HepG2 (cell line): ENCODE results near the gene ZNF19. TPM values are rescaled to one million over a fixed set of nuclear protein-coding genes. Genes with fewer than 3 reads are reported as not detected.

Experiments used
- BRD4 ChIP-seq: sonication (generic); formaldehyde crosslinking; IDR thresholded peaks from 2 replicates; pipeline ENCODE4 v1.4.0; 2020; ENCODE audit warnings: missing genetic modification reagents
- ELF3 ChIP-seq: IDR thresholded peaks from 2 replicates; pipeline ENCODE4 v1.6.1; 2016; ENCODE audit warnings: missing genetic modification reagents, missing compliant biosample characterization
- ELF4 ChIP-seq: sonication (generic); formaldehyde crosslinking; IDR thresholded peaks from 2 replicates; pipeline ENCODE4 v1.5.0; 2020; ENCODE audit warnings: missing genetic modification reagents, mild to moderate bottlenecking, moderate library complexity, borderline replicate concordance
- FOXC1 ChIP-seq: sonication (generic); formaldehyde crosslinking; IDR thresholded peaks from 2 replicates; pipeline ENCODE4 v1.8.0; 2022; ENCODE audit warnings: mild to moderate bottlenecking, missing genetic modification reagents, borderline replicate concordance
- MED13 ChIP-seq: sonication (generic); formaldehyde crosslinking; IDR thresholded peaks from 2 replicates; pipeline ENCODE4 v1.5.0; 2020; ENCODE audit warnings: missing genetic modification reagents
- MLX ChIP-seq: IDR thresholded peaks from 2 replicates; pipeline ENCODE4 v1.6.1; 2016
- PITX1 ChIP-seq: sonication (generic); formaldehyde crosslinking; IDR thresholded peaks from 2 replicates; pipeline ENCODE4 v1.5.1; 2020; ENCODE audit warnings: mild to moderate bottlenecking, missing genetic modification reagents
- PTBP1 ChIP-seq: fragments of 200-400 bp; formaldehyde crosslinking; IDR thresholded peaks from 2 replicates; pipeline ENCODE4 v1.6.1; 2018; ENCODE audit warnings: low read length, low read depth; ENCODE audit not compliant: poor library complexity, severe bottlenecking
- RERE ChIP-seq: IDR thresholded peaks from 2 replicates; pipeline ENCODE4 v1.6.1; 2016; ENCODE audit warnings: low read depth, missing genetic modification reagents, missing compliant biosample characterization
- THYN1 ChIP-seq: sonication (generic); formaldehyde crosslinking; IDR thresholded peaks from 2 replicates; pipeline ENCODE4 v1.8.1; 2023; ENCODE audit warnings: low read depth, mild to moderate bottlenecking, moderate library complexity, missing genetic modification reagents, borderline replicate concordance
- ZNF138 ChIP-seq: sonication (generic); formaldehyde crosslinking; IDR thresholded peaks from 2 replicates; pipeline ENCODE4 v1.5.0; 2020; ENCODE audit warnings: mild to moderate bottlenecking, low read depth, missing genetic modification reagents
- ZNF253 ChIP-seq: sonication (generic); formaldehyde crosslinking; IDR thresholded peaks from 2 replicates; pipeline ENCODE4 v1.8.0; 2022; ENCODE audit warnings: mild to moderate bottlenecking, missing genetic modification reagents, borderline replicate concordance
- ZNF496 ChIP-seq: sonication (generic); formaldehyde crosslinking; IDR thresholded peaks from 2 replicates; pipeline ENCODE4 v1.8.1; 2023; ENCODE audit warnings: mild to moderate bottlenecking, moderate library complexity, missing genetic modification reagents; ENCODE audit not compliant: insufficient replicate concordance
- ZNF510 ChIP-seq: sonication (generic); formaldehyde crosslinking; IDR thresholded peaks from 2 replicates; pipeline ENCODE4 v1.4.0; 2020; ENCODE audit warnings: low read depth, mild to moderate bottlenecking, missing genetic modification reagents
- ZNF552 ChIP-seq: sonication (generic); formaldehyde crosslinking; IDR thresholded peaks from 2 replicates; pipeline ENCODE4 v1.9.0; 2022; ENCODE audit warnings: missing genetic modification reagents, mild to moderate bottlenecking, borderline replicate concordance
- ZNF598 ChIP-seq: sonication (generic); formaldehyde crosslinking; IDR thresholded peaks from 2 replicates; pipeline ENCODE4 v1.5.1; 2020; ENCODE audit warnings: mild to moderate bottlenecking, missing genetic modification reagents, borderline replicate concordance
- ZNF652 ChIP-seq: IDR thresholded peaks from 2 replicates; pipeline ENCODE4 v1.6.1; 2016; ENCODE audit warnings: low read depth, borderline replicate concordance
- ZNF746 ChIP-seq: sonication (generic); formaldehyde crosslinking; IDR thresholded peaks from 2 replicates; pipeline ENCODE4 v1.8.0; 2022; ENCODE audit warnings: mild to moderate bottlenecking, missing genetic modification reagents
- ZNF790 ChIP-seq: sonication (generic); formaldehyde crosslinking; IDR thresholded peaks from 2 replicates; pipeline ENCODE4 v1.8.0; 2022; ENCODE audit warnings: missing genetic modification reagents, mild to moderate bottlenecking, borderline replicate concordance
- ZZZ3 ChIP-seq: sonication (generic); formaldehyde crosslinking; IDR thresholded peaks from 2 replicates; pipeline ENCODE4 v1.4.0; 2020; ENCODE audit warnings: missing genetic modification reagents, mild to moderate bottlenecking, borderline replicate concordance
- polyA plus RNA-seq, 8 experiments: library from polyadenylated mRNA; depleted of rRNA in 3 of 8; stranded (reverse) in 7 of 8; unstranded in 1 of 8; fragments of >200 nt; fragmentation: Illumina TruSeq in 4 of 8; extraction: Trizol in 4 of 8; gene quantifications; 2 replicates each; pipeline versions ENCODE4 v1.2.1 to v1.2.3, GENCODE V29; 2011 to 2016; ENCODE audit warnings: low read depth in 4 of 8, missing spikeins in 1 of 8, mixed read lengths in 1 of 8; ENCODE audit not compliant: insufficient read depth in 1 of 8
- total RNA-seq, 5 experiments: library from RNA; depleted of rRNA; stranded (reverse); fragments of >200 nt; fragmentation: Illumina TruSeq; extraction: Trizol; gene quantifications; 2 replicates each; pipeline ENCODE4 v1.2.3, GENCODE V29; 2016; ENCODE audit warnings: low read depth in 1 of 5
- TF ChIP-seq, protein P1 (sequence below): conservative IDR thresholded peaks from 2 replicates; pipeline ENCODE4 v1.6.1; 2018; ENCODE audit warnings: missing genetic modification reagents

Gene ZNF19
- total and polyA plus RNA-seq, 2 of the 13 experiments (the other 11 are each of a cell fraction or from before 2014, with no cell fraction given), result 3.2 to 5.8 TPM

DNA sequence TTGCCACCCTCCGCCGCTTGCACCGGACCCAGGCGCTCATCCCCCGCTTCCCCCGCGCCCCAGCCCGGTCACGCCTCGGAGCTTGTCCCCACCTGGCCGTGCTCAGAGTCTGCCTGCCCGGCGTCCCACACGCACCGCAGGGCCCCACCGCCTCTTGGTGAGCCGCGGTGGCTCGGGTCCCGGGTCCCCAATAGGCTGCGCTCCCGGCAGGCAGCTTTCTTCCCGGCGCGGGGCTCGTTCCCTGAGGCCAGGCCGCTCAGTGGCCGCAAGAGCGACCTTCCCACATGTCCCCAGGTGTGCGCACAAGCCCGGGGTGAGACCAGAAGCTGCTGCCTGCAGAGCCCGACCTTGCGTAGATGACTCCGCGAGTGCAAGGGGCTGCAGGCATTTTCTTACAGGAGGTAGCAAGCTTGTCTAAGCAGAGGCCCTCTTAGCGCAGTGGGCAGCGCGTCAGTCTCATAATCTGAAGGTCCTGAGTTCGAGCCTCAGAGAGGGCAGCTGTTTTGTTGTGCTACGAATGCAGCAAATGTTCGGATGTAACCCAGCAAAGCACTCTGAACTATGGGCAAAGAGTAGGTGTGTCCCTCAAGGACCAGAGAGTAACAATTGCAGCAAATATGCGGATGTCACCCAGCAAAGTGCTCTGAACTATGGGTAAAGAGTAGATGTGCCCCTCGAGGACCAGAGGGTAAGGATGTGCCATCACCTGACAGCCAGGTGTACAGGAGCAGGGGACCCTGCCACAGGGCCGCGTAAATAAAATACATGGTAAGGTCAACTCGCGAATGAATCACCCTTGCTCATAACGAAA, 62.9 kb downstream of the ZNF19 start (continued):
- TF ChIP-seq RERE (CRISPR knock-in tag) (peak; percentile 73; the same call in 1 of the 2 replicates), ZNF253 (CRISPR knock-in tag) (peak; percentile 95; the same call in 1 of the 2 replicates), ZNF598 (CRISPR knock-in tag) (peak; percentile 98), MED13 (CRISPR knock-in tag) (peak; percentile 84; the same call in 1 of the 2 replicates), ZNF138 (CRISPR knock-in tag) (peak; percentile 66; the same call in 1 of the 2 replicates), ZNF746 (CRISPR knock-in tag) (0 out of 2 replicates have a peak, but pooled peaks have one; percentile 68), PTBP1 (no peak), ZNF552 (CRISPR knock-in tag) (peak; percentile 85; the same call in 1 of the 2 replicates), PITX1 (CRISPR knock-in tag) (peak; percentile 90; the same call in 1 of the 2 replicates), ELF4 (no peak), THYN1 (no peak), ELF3 (peak; percentile 93), BRD4 (CRISPR knock-in tag) (peak; percentile 42; the same call in 1 of the 2 replicates), FOXC1 (CRISPR knock-in tag) (peak; percentile 59; the same call in 1 of the 2 replicates), ZNF790 (no peak), MLX (CRISPR knock-in tag) (peak; percentile 75; the same call in 1 of the 2 replicates), ZNF496 (CRISPR knock-in tag) (no peak), ZNF652 (CRISPR knock-in tag) (peak; percentile 75), ZNF510 (peak; percentile 94; the same call in 1 of the 2 replicates), ZZZ3 (CRISPR knock-in tag) (peak; percentile 86)
- TF ChIP-seq, protein P1, sequence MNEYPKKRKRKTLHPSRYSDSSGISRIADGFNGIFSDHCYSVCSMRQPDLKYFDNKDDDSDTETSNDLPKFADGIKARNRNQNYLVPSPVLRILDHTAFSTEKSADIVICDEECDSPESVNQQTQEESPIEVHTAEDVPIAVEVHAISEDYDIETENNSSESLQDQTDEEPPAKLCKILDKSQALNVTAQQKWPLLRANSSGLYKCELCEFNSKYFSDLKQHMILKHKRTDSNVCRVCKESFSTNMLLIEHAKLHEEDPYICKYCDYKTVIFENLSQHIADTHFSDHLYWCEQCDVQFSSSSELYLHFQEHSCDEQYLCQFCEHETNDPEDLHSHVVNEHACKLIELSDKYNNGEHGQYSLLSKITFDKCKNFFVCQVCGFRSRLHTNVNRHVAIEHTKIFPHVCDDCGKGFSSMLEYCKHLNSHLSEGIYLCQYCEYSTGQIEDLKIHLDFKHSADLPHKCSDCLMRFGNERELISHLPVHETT (CRISPR knock-in tag), result peak; percentile 80
